RKO (cell line): Measurements from ENCODE around the gene ZNF232.
"Not testable (repeated sequence)": the region's sequence is repeated elsewhere in the genome, so short reads cannot be mapped to it uniquely, and the experiment has no call there.

ENCODE experiments used
- DNase-seq: peaks from one replicate; pipeline ENCODE4 v3.0.0-alpha.2; 2016; ENCODE audit warnings: low spot score

Gene ZNF232

DNA sequence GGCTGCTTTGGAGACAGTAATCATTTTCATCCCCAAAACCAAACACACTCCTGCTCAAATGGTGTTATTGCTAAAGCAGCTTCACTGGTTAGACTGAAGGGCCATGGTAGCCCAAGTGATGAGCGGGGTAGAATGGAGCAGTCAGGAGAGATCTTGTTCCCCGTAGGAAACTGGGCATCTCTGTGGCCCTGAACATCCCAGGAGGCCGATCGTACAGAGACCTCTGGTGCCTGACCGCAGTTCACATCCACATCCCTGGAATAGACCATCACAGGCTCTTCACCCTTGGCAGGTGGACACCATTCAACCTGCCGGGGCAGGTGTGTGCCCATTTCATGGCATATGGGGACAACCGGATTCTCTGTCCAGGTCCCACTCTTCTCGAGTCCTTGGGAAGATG, 18.1 kb upstream of the ZNF232 start:
- not testable (repeated sequence) for DNase-seq

DNA sequence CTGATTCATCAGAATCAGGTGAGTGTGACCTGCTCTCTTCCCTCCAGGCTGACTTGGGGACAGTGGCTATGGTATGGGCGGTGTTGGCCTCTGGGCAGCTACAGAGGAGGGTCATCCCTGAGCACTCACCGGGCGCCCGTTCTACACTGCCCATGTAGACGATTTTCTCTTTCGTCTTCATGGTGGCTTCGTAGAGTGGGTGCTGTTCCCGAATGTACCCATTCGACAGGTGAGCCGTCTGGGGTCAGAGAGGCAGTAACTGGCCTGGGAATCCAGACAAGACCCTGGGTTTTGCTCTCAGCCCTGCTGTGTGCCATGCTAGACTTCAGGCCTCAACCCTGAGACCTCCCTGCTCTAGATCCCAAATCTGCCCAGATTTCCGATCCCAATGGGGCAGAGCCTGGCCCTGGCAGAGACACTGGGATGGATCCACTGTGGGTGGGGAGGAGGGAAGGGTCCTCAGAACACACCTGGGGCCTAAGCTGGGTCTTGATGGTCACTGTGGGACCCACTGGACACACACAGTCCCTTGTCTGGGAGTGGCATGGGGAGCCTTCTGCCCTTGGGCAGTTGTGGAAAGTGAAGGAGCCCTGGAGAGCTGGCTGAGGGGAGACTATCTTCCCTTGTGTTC, 17.3 kb upstream of the ZNF232 start:
- DNase-seq: no peak

DNA sequence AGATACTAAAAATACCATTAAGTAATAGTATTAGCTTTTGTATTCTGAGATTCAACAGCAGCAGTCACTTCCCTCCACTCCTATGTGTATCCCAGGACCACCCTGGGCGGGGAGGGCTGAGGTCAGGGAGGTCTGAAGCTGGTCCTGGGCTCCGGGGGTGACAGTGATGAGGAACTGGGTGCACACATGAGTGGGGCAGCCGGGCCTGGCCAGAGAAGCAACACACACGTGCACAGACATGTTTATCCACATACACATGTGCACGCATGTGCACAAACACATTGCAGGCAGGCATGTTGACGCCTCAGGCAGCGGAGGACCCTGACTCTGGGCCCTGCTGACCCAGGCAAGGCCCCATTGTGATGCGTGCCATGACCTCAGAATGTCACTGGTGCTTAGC, 16.7 kb upstream of the ZNF232 start:
- DNase-seq: not testable (repeated sequence)

DNA sequence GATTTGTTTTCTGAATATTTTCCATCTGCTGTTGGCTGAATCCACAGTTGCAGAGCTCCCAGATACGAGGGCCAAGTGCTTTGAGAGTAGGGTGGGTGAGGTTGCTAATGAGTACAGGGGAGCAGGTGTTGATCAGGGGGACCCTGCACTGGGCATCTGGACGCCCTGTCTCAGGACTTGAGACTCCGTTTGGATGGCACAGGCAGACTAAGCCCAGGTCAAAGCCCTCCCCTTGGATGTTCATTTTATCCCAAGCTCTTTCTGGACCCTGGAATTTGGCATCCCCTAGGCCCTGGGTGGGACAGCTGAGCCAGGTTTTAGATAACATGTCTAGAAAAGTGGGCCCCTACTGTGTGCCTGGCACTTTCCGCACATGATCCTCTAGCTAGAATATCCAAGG, 16.2 kb upstream of the ZNF232 start:
- no peak for DNase-seq

DNA sequence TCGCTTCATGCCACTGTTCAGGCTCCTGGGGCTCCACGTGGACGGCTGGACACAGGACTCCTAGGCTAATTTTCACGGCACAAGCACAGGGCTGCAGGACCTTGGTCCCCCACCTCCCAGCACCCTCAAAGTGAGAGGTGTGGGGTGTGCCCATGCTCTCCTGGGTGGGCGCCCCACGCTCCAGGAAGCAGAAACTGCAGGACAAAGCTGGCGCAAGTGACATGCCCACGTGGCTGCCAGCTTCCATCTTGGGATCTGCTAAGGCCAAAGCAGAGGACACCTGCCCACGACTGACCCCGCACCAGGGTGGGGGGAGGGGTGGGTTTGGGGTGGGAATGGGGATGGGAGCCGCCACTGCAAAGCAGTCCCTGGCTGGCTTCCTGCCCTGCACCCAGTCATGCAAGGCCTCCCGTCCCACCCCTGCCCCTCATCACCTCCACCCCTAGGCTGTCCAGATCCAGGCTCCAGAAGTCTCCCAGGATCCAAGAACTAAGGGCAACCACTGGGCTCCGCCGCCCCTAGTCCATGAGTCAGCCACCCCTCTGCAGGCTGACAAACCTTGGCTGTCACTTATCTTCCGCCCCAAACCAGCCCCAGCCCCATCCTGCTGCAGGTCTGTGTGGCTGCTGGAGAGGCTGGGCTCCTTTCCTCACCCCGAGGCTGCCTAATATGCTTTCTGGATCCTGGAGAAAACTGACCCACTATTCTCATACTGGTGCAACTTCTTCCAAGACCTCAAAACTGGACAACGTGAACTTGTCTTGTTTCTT, 15.2 kb upstream of the ZNF232 start:
- no peak for DNase-seq

DNA sequence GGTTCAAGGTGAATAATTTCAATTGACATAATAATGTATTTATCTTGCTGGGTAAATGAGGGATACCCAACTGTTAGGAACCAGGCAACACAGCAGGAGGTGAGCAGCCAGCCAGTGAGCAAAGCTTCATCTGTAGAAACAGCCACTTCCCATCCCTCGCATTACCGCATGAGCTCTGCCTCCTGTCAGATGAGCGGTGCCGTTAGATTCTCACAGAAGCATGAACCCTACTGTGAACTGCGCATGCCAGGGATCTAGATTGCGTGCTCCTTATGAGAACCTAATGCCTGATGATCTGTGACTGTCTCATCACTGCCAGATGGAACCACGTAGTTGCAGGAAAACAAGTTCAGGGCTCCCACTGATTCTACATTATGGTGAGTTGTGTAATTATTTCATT, 13.2 kb upstream of the ZNF232 start:
- DNase-seq: not testable (repeated sequence)

DNA sequence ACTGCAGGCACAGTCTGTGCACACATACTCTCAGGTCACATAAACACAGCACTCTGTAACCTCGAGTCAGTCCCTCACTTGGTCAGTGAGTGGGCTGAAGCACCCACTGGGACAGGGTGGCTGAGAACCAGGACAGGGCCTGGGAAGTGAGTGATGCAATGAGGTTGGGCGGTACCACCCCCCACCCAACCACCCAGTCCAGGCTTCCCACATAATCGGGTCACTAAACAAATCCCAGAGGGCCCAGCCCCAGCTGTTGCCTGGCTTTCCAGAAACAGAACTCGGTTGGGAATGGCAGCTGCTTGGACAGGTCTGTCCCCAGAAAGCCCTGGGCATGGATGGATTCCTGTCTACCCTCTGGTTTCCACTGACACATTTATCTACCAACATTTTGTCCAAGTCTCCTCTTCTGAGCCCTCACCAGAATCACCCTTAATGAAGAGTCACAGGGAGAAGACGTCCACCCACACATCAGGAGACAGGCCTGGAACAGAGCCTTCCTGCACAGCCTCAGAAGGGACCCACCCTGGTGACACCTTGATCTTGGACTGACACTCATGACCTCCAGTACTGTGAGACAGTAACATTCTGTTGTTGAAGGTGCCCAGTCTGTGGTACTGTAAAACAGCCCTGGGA, 12.6 kb upstream of the ZNF232 start:
- not testable (repeated sequence) for DNase-seq

DNA sequence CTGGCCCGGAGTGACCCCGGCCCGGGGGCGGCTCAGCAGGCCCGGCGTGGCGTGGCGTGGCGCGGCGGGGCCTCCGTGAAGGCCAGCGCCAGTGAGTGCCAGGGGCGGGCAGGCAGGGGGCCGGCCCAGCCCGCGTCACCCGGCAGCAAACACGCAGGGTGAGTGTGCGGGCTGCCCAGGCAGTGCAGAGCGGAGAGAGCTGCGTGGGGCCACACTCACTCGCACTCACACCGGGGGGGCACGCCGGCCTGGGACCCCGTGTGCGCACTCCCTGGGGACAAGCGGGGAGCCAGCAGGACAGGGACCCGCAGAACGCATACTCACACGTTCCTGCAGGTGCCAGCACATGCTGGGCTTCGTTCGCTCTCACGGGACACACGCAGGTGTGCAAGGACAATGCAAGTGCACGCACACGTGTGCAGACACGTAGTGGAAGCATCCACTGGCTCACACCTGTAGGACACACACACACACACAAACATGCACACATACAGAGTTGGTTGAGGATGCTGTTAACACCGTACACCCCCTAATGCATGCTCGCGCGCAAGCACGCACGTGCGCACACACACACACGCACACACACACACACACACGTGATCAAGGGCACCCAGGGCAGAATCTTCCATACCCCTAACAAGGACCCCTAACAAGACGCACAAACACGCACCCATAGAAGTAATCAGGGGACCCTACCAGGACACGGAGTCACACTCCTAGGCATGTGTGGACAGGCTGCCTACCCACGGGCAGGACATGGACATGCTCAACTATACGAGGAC, 11.9 kb upstream of the ZNF232 start:
- DNase-seq: no peak

DNA sequence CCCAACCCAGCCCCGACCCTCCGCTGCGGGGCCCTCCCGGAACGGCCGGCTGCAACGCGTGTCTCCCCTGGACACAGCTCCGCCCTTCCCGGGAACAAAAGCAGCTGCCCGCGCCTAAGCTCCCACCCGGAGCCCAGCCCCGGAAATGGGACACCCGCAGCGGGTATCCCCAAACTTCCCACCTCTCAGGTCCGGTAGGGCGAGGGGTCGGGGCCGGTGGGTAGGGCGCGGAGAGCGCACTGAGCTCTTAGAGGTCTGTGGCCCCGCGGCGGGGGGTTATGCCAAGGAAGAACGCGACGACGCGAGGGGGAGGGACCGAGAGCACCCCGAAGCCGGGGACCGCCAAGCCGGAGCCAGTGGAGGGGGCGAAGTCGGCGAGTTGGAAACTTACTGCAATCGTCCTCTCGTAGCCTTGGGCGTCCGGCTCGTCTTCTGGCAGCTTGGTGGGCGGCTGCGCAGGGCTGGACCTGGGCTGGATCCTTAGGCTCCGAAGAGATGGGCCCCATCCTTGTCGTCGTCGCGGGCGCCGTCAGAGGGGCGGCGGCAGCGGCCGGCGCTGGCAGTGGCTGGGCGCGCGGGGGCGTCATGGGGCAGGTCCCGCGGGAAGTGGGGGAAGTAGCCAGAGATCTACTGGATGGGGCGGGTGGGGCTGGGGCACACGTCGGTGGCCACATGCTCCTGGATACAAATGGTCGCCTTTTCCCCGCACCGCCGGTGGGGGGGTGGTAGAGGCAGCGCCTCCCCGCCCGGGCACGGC, 11.1 kb upstream of the ZNF232 start:
- DNase-seq: no peak

DNA sequence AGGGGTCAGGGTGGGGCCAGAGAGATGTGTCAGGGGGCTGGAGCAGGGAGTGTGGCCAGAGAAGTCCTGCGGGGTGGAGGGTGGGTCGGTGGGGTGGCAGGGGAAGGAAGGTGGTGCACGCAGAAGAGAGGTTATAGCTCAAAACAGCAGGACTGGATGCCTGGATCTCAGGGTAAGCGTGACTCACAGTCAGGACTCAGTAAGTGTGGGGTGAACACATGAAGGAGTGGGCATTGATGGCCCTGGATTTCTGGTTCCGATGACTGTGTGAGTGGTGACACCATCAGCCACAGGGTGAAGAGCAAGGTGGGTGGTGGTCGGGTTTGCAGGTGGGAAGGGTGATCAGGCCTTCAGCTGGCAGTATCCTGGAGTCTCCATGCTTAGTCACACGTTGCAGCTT, 10.4 kb upstream of the ZNF232 start:
- DNase-seq: not testable (repeated sequence)

DNA sequence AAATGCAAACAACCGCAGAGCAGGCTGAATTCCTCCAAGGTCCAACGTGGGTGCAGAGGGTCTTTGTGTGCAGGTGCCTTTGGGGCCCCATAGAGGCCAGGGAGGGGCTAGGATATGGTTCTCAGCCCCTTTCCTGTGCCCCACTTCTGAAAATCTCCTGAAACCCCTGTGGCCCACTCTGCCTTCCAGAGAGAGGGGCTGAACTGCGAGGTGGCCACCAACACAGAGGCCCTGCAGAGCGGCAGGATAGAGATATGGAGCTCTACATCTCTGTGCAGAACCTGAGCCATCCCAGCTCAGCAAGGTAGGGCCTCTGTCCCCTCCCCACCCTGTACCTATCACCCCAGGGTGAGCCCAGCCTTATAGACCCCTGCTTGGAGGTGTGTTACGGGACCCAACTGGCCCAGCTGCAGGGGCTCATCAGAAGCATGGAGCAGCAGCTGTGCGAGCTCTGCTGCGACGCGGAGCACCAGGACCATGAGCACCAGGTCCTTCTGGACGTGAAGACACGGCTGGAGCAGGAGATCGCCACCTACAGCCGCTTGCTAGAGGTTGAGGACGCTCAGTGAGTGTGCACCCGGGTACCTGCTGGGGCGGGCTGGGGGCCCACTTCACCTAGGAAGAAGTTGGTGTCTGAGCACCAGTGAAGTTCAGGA, 9.6 kb upstream of the ZNF232 start:
- DNase-seq: no peak

DNA sequence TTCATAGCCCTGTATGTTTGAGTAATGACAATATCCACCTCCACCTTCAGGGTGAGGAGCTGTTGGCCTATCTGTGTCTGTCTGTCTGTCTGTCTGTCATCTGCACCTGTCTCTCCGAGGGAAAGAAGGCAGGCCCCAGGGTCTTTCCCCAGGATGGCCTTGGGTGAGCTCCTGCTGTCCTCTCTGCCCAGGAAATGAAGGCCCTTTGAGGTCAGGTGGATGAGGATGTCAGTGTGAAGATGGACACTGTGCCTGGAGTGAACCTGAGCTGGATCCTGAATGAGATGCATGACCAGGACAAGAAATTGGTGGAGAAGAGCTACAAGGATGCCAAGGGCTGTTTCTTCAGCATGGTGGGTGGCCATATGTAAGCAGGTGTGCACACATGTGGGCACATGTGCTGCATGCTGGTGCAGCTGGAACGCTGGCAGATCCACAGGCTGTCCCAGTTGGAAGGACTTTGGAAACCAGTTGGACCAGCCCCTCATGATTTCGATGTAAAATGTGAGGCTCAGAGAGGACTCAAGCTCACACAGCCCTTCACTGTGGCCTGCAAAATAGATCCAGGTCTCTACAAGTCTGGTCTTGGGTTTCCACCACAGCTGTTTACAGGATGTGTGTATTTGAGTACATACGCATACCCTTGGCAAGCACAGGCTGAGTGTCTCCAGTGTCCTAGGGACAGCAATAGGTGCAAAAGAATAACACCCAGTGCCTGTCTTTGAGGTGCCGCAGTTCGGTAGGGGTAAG, 8.9 kb upstream of the ZNF232 start:
- DNase-seq: not testable (repeated sequence)

DNA sequence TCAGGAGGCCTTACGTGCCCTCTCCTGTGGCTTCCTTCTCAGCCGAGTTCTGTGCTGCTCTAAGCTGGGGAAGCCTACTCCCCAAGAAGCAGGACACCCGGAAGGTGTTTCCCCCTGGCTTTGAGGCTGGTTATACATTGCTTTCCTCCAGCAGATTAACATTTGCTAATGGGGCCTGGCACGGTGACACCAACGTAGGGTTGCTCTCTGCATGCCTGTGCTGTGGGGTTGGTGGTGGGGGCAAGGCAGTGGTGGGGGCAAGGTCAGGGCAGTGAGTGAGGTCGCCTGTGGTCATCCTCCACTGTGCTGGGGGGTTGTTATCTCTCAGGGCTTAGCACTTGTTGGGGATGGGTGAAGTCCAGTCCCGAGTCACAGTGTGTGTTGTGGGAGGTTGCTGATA, 8.4 kb upstream of the ZNF232 start:
- DNase-seq: no peak

DNA sequence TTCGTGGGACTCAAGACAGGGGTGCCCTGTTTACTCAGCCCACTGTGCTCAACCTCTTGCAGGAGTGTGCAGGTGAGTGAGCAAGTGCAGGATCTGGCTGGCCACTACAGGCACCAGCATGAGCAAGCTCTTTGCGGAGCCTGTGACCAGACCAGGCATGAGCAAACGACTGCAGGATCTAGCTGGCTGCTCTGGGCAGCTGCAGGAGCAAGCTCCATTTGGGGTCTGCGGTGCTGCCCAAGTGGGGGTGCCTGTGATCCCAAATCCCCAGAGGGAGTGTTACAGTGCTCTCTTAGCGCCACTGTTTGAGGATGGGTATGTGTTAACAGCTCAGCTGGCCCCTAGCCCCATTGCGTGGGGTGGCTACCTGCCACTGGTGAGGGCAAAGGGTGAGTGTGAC, 6.5 kb upstream of the ZNF232 start:
- DNase-seq: no peak

DNA sequence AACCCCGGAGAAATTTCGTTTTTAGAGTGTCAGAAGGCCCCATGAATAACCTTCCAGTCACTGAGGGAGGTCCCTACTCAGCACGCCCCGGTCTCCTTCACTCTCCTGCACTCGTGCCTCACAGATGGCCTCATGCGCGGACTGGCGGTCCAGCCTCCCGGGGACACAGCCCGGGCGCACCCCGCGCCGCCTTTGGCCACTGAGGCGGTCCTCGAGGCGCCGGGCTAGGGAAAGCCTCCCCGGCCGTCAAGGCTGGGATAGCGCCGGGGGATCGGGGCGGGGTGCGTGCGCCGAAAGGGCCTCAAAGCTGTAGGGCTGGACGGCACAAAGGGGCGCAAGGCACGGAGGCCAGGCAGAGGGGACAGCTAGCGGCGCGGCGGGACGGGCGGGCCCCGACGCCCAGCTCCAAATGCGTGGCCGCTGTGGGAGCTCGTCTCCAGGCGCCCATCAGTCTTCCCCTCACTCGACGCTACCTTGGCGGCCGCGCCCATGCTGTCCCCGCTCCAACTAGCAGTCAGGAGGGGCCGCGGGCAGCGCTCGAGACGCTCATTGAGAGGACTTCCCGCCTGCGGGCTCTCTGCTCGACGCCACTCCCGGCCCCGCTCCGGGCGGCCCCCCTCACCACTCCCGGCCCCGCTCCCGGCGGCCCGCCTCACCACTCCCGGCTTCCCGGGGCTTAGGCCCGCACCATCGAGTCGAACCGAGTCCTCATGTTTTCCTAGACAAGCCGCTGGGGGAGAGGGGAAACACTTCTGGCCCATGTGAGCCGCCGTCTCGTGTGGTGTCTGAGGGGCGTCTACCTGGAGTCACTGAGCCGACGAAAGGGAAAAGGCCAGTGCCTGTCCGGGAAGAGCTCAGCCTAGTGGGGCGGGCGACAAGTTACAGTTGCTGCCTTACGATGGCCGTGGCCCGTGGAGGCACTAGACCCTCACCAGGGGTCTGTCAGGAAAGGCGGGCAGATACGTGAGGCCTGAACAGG, 4.3 kb upstream of the ZNF232 start, which contains the start of gene USP6:
TSS of gene USP6 (plus strand) at position 360 of the 979 bp plus-strand sequence. CDS start 14,336 bp downstream, outside the sequence.
- no peak for DNase-seq

DNA sequence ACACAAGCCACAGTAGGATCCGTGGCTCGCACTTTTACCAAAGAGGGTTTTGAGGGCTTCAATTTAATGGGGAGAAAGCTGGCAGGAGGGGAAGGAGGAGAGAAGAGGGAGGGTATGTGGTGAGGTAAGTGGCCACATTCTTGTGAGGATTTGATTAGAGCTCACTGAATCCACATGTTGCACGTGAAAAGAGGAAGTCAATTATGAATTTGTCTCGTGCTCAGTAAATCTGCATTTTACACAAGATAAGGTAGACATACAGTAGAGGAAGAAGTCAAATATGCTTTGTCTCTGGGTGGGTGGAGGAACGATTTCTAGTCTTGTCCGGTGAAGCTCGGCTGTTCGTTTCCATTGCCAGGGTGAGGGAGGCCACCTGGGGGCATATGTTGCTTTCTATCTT, 862 bp downstream of the ZNF232 start:
- DNase-seq: peak; percentile 24

DNA sequence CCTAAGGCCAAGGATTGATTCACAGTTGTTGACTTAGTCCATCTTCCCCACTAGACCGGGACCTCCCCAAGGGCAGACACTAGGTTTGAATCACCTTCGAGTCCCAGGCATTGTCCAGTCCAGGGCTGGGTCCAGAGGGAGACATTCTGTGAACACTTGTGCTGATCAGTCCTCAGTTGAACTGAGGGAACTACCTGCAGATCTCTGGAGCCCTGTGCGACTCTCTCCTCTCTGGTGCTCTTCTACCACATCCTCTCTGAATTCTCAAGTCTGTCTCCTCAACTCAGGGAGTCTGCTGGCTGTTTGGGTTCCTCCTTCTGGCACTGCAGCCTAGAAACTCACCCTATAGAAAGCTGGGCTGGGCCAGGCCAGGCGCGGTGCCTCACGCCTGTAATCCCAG, 10.8 kb downstream of the ZNF232 start:
- no peak for DNase-seq

DNA sequence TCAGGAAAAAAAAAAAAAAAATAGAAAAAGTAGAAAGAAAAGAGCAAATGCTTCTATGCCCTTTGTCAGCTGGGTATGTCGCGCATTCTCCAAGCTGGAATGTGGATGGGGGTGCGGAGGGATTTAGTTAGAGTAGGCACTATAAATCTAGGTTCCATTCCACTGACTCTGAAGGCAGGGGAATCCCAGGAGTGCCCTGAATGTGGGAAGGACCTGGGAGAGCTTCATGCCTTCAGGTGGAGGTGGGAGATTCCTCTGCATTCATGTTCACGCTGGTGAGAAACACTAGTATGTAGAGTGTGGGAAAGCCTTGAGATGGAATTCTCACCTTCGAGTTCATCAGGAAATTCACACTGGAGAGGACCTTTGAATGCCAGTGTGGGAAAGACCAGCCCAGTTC, 12.4 kb downstream of the ZNF232 start:
- no peak for DNase-seq
